Cortex of kidney (tissue), 1 donor: ENCODE measurements around the gene GPR12.
"Not testable (repeated sequence)": the region's sequence is repeated elsewhere in the genome, so short reads cannot be mapped to it uniquely, and the experiment has no call there.

Source experiments
- DNase-seq: peaks from one replicate; lab custom pipeline; 2025; lab: John Stamatoyannopoulos, UW

GPR12 gene

GRCh38 chr13:26747706-26748105 lies 12.9 kb downstream of the GPR12 start:
- DNase-seq = no peak

- no peak for DNase-seq
Measured at GRCh38 chr13:26743971-26744370, 16.6 kb downstream of the GPR12 start.

- DNase-seq = no peak
Measured at GRCh38 chr13:26742691-26743358, 17.8 kb downstream of the GPR12 start.

GRCh38 chr13:26735677-26736076 lies 24.9 kb downstream of the GPR12 start:
- no peak for DNase-seq

- no peak for DNase-seq
Measured at GRCh38 chr13:26727633-26728032, 33.0 kb downstream of the GPR12 start.

- DNase-seq = no peak
Measured at GRCh38 chr13:26727122-26727521, 33.5 kb downstream of the GPR12 start.

GRCh38 chr13:26726684-26727083 lies 33.9 kb downstream of the GPR12 start:
- DNase-seq = no peak

GRCh38 chr13:26723620-26724019 lies 37.0 kb downstream of the GPR12 start:
- DNase-seq = not testable (repeated sequence)

GRCh38 chr13:26722321-26722720 lies 38.3 kb downstream of the GPR12 start:
- DNase-seq = no peak

GRCh38 chr13:26721251-26722121 lies 39.1 kb downstream of the GPR12 start:
- no peak for DNase-seq

GRCh38 chr13:26719356-26719945 lies 41.1 kb downstream of the GPR12 start:
- no peak for DNase-seq

GRCh38 chr13:26718872-26719271 lies 41.7 kb downstream of the GPR12 start:
- DNase-seq = no peak

- DNase-seq = no peak
Measured at GRCh38 chr13:26718146-26718545, 42.4 kb downstream of the GPR12 start.

- no peak for DNase-seq
Measured at GRCh38 chr13:26716984-26717383, 43.6 kb downstream of the GPR12 start.

- DNase-seq = no peak
Measured at GRCh38 chr13:26713341-26713740, 47.2 kb downstream of the GPR12 start.

- DNase-seq = no peak
Measured at GRCh38 chr13:26711211-26711610, 49.4 kb downstream of the GPR12 start.

GRCh38 chr13:26710166-26710565 lies 50.4 kb downstream of the GPR12 start:
- DNase-seq = no peak

GRCh38 chr13:26709461-26709860 lies 51.1 kb downstream of the GPR12 start:
- no peak for DNase-seq

GRCh38 chr13:26708007-26708297 lies 52.6 kb downstream of the GPR12 start:
- no peak for DNase-seq

GRCh38 chr13:26707122-26708006 lies 53.2 kb downstream of the GPR12 start:
- DNase-seq = no peak

- no peak for DNase-seq
Measured at GRCh38 chr13:26706381-26706780, 54.2 kb downstream of the GPR12 start.

- no peak for DNase-seq
Measured at GRCh38 chr13:26705536-26705935, 55.0 kb downstream of the GPR12 start.
